ES-I3 (cell line): Measurements from ENCODE around the gene MRPL58.
"Not testable (repeated sequence)": the region's sequence is repeated elsewhere in the genome, so short reads cannot be mapped to it uniquely, and the experiment has no call there.

Experiments
- H3K36me3 ChIP-seq: 2 replicates; pipeline ENCODE4 v1.6.1; 2013; ENCODE audit warnings: mild to moderate bottlenecking, low read length, control low read depth, moderate library complexity; ENCODE audit not compliant: insufficient read depth
- H3K4me1 ChIP-seq: 2 replicates; pipeline ENCODE4 v1.6.1; 2013; ENCODE audit warnings: mild to moderate bottlenecking, control low read depth, low read length; ENCODE audit not compliant: insufficient read depth
- H3K9ac ChIP-seq: 2 replicates; pipeline ENCODE4 v1.6.1; 2013; ENCODE audit warnings: low read depth, mild to moderate bottlenecking, low read length, moderate library complexity
- H3K9me3 ChIP-seq: 2 replicates; pipeline ENCODE4 v1.6.1; 2013; ENCODE audit warnings: mild to moderate bottlenecking, low read length, moderate library complexity; ENCODE audit not compliant: control insufficient read depth, insufficient read depth

Gene MRPL58

GRCh38 chr17:75001915-75002843 is 10.3 kb upstream of the MRPL58 start:
- Histone ChIP-seq H3K9me3 (no peaks in the 10 kb centered on the region), H3K9ac (no peak overlapping the region), H3K36me3 (peaks cover 5% of the 10 kb centered on the region; the same call in 1 of the 2 replicates), H3K4me1 (no peaks in the 10 kb centered on the region)

GRCh38 chr17:75003070-75003956 is 9.2 kb upstream of the MRPL58 start:
- Histone ChIP-seq H3K9ac (no peak overlapping the region), H3K9me3 (no peaks in the 10 kb centered on the region), H3K4me1 (no peaks in the 10 kb centered on the region), H3K36me3 (peaks cover 5% of the 10 kb centered on the region; the same call in 1 of the 2 replicates)

GRCh38 chr17:75003957-75004355 is 8.5 kb upstream of the MRPL58 start:
- no peaks in the 10 kb centered on the region for H3K4me1 ChIP-seq
- H3K36me3 ChIP-seq: peaks cover 5% of the 10 kb centered on the region; the same call in 1 of the 2 replicates
- H3K9me3 ChIP-seq: no peaks in the 10 kb centered on the region
- H3K9ac ChIP-seq: no peak overlapping the region

- no peaks in the 10 kb centered on the region for H3K9me3 ChIP-seq
- peaks cover 5% of the 10 kb centered on the region; the same call in 1 of the 2 replicates for H3K36me3 ChIP-seq
Measured at GRCh38 chr17:75004371-75004770, 8.1 kb upstream of the MRPL58 start.

GRCh38 chr17:75005291-75005690 is 7.2 kb upstream of the MRPL58 start:
- H3K36me3 ChIP-seq: peaks cover 5% of the 10 kb centered on the region; the same call in 1 of the 2 replicates
- H3K4me1 ChIP-seq: no peaks in the 10 kb centered on the region
- no peak overlapping the region for H3K9ac ChIP-seq
- H3K9me3 ChIP-seq: no peaks in the 10 kb centered on the region

More at GRCh38 chr17:75004371-75004770, 8.1 kb upstream of the MRPL58 start:
- no peak overlapping the region for H3K9ac ChIP-seq
- H3K4me1 ChIP-seq: no peaks in the 10 kb centered on the region

- H3K4me1 ChIP-seq, H3K9ac ChIP-seq, H3K36me3 ChIP-seq, H3K9me3 ChIP-seq: not testable (repeated sequence)
Measured at GRCh38 chr17:75006084-75006483, 6.4 kb upstream of the MRPL58 start.

GRCh38 chr17:75006653-75007052 is 5.8 kb upstream of the MRPL58 start:
- Histone ChIP-seq H3K36me3 (peaks cover under 1% of the 10 kb centered on the region; the same call in 1 of the 2 replicates), H3K9me3 (no peaks in the 10 kb centered on the region), H3K9ac (no peak overlapping the region), H3K4me1 (peaks cover 6% of the 10 kb centered on the region)

GRCh38 chr17:75008373-75008772 is 4.1 kb upstream of the MRPL58 start:
- H3K36me3 ChIP-seq: no peaks in the 10 kb centered on the region

GRCh38 chr17:75009139-75009724 is 3.2 kb upstream of the MRPL58 start:
- no peak overlapping the region for H3K9ac ChIP-seq
- H3K4me1 ChIP-seq: peaks cover 16% of the 10 kb centered on the region
- H3K36me3 ChIP-seq: no peaks in the 10 kb centered on the region
- no peaks in the 10 kb centered on the region for H3K9me3 ChIP-seq

More at GRCh38 chr17:75008373-75008772, 4.1 kb upstream of the MRPL58 start:
- H3K4me1 ChIP-seq: peaks cover 10% of the 10 kb centered on the region
- no peaks in the 10 kb centered on the region for H3K9me3 ChIP-seq
- no peak overlapping the region for H3K9ac ChIP-seq

GRCh38 chr17:75010683-75011400 is 1.6 kb upstream of the MRPL58 start:
- Histone ChIP-seq H3K9ac (no peak overlapping the region), H3K9me3 (no peaks in the 10 kb centered on the region), H3K4me1 (peaks cover 16% of the 10 kb centered on the region), H3K36me3 (no peaks in the 10 kb centered on the region)

GRCh38 chr17:75011401-75012095 is 922 bp upstream of the MRPL58 start:
- Histone ChIP-seq H3K9me3 (no peaks in the 10 kb centered on the region), H3K4me1 (peaks cover 16% of the 10 kb centered on the region), H3K9ac (peak overlapping the region; percentile 93), H3K36me3 (no peaks in the 10 kb centered on the region)

GRCh38 chr17:75012096-75012345 is 449 bp upstream of the MRPL58 start:
- H3K4me1 ChIP-seq: peaks cover 16% of the 10 kb centered on the region
- H3K9ac ChIP-seq: peak overlapping the region; percentile 93
- H3K9me3 ChIP-seq: no peaks in the 10 kb centered on the region
- H3K36me3 ChIP-seq: no peaks in the 10 kb centered on the region

- Histone ChIP-seq H3K4me1 (peaks cover 16% of the 10 kb centered on the region), H3K9me3 (no peaks in the 10 kb centered on the region), H3K36me3 (no peaks in the 10 kb centered on the region)
Measured at GRCh38 chr17:75013092-75013559, 656 bp downstream of the MRPL58 start.

More at GRCh38 chr17:75013092-75013559, 656 bp downstream of the MRPL58 start:
- peak overlapping the region; percentile 93 for H3K9ac ChIP-seq
